Chondrocyte (in vitro differentiated cells): ENCODE measurements around the gene FGF1. TPM values are rescaled to one million over a fixed set of nuclear protein-coding genes. Genes with fewer than 3 reads are reported as not detected.

ENCODE experiments used
- DNase-seq: peaks from one replicate; pipeline ENCODE4 v3.0.0; 2021; ENCODE audit warnings: mixed read lengths, low spot score
- H3K27ac Mint-ChIP-seq: one replicate; pipeline ENCODE4 v1.8.0; 2021; ENCODE audit warnings: mild to moderate bottlenecking, moderate library complexity, mixed read lengths; ENCODE audit not compliant: unreplicated experiment
- H3K27me3 Mint-ChIP-seq: 2 replicates; pipeline ENCODE4 v1.8.0; 2021; ENCODE audit warnings: low read depth, mixed read lengths
- H3K36me3 Mint-ChIP-seq: 2 replicates; pipeline ENCODE4 v1.8.0; 2021; ENCODE audit warnings: low read depth, mixed read lengths
- H3K4me1 Mint-ChIP-seq: 2 replicates; pipeline ENCODE4 v1.8.0; 2021; ENCODE audit warnings: low read depth, mild to moderate bottlenecking, mixed read lengths
- H3K4me3 Mint-ChIP-seq: one replicate; pipeline ENCODE4 v1.8.0; 2021; ENCODE audit warnings: mild to moderate bottlenecking, moderate library complexity, mixed read lengths; ENCODE audit not compliant: unreplicated experiment
- H3K9me3 Mint-ChIP-seq: 2 replicates; pipeline ENCODE4 v1.8.0; 2021; ENCODE audit warnings: low read depth, mixed read lengths
- long read RNA-seq: library from polyadenylated mRNA; stranded (forward); transcript quantifications from one replicate; pipeline ENCODE4 v2.0.0, GENCODE V29; 2021
- total RNA-seq: library from RNA; stranded (reverse); gene quantifications from 3 replicates; pipeline ENCODE4 v1.2.1, GENCODE V29; 2021
- TF ChIP-seq, protein P1 (sequence below): fragments of 200-600 bp; sonication (generic); IDR thresholded peaks from 2 replicates; pipeline ENCODE4 v1.5.0; 2021; ENCODE audit warnings: antibody characterized with exemption, mild to moderate bottlenecking, moderate library complexity

Gene FGF1
- total RNA-seq = 2.9 to 7.9 TPM (median 6.9 TPM) in 3 replicates
- long read RNA-seq, full-length matches to known transcripts = 15 of 20 reads
- long read RNA-seq, partial matches to known transcripts = 1 of 20 reads
- long read RNA-seq, other reads (novel, unspliced or antisense) = 4 of 20 reads

DNA sequence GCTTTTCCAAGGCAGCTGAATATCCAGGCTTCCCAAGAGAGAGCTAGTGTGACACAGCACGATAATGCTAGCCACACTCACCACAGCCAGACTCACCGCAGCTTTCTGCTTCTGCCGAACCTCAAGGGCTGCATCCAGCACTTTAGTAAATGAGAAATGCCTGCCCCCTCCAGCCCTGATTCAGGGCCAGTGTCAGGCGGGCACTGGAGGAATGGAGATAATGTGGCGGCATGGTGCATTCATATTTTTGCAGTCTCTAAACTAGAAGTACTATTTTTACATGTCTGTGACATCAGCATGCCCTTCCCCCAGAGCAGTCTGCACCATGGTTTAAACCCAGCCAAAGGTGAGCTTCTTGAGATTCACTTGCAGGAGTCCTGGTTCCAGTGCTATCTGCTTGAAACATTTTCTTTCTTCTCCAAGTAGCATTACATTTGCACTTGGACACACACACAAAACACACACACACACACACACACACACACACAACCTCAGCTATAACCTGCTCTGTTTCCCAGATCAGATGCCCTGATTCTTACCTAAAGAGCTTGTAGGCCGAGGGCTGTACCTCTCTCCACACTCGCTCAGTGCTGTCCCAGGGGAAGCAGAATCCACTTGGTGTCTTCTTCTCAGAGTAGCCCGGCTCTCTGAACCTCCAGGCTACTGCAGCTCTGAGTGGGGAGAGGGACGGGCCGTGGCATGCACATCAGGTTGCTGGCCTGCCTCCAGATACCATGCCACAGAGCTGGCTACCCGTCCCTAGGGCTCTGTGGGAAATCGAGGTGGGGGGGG lies at the start of gene FGF1:
TSS of gene FGF1 (minus strand) at position 673 of the 792 bp plus-strand sequence. CDS start 71,963 bp downstream, outside the sequence.
- H3K36me3 Mint-ChIP-seq = no peaks in the 10 kb centered on the region
- peaks cover 38% of the 10 kb centered on the region for H3K4me1 Mint-ChIP-seq
- TF ChIP-seq, protein P1, sequence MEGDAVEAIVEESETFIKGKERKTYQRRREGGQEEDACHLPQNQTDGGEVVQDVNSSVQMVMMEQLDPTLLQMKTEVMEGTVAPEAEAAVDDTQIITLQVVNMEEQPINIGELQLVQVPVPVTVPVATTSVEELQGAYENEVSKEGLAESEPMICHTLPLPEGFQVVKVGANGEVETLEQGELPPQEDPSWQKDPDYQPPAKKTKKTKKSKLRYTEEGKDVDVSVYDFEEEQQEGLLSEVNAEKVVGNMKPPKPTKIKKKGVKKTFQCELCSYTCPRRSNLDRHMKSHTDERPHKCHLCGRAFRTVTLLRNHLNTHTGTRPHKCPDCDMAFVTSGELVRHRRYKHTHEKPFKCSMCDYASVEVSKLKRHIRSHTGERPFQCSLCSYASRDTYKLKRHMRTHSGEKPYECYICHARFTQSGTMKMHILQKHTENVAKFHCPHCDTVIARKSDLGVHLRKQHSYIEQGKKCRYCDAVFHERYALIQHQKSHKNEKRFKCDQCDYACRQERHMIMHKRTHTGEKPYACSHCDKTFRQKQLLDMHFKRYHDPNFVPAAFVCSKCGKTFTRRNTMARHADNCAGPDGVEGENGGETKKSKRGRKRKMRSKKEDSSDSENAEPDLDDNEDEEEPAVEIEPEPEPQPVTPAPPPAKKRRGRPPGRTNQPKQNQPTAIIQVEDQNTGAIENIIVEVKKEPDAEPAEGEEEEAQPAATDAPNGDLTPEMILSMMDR = no peak
- no peak for DNase-seq
- H3K4me3 Mint-ChIP-seq = peak within 1 kb of the TSS; percentile 49
- H3K27me3 Mint-ChIP-seq = no peaks in the 10 kb centered on the region
- H3K27ac Mint-ChIP-seq = peak within 1 kb of the TSS; percentile 93
- H3K9me3 Mint-ChIP-seq = no peaks in the 10 kb centered on the region

DNA sequence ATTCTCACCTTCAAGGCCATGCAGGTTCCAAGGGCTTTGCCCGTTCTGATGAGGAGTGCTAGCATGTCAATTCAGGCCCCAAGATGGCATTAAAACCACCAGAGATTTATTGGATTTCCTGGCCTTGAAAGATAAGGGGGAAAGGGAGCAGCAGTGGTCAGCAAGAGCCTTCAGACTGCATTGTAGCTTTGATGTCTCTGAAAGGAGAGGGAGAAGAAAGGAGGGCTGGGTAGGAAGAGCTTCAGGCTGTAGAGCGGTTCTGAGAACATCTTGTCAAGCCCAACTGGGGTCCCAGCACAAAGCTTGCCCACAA lies 41.8 kb upstream of the FGF1 start:
- peaks cover 40% of the 10 kb centered on the region for H3K4me1 Mint-ChIP-seq
- peak overlapping the region; percentile 96 for H3K27ac Mint-ChIP-seq
- DNase-seq = no peak
- H3K9me3 Mint-ChIP-seq = no peaks in the 10 kb centered on the region
- H3K36me3 Mint-ChIP-seq = no peaks in the 10 kb centered on the region
- TF ChIP-seq, protein P1 = no peak
- no peaks in the 10 kb centered on the region for H3K27me3 Mint-ChIP-seq
- H3K4me3 Mint-ChIP-seq = no peak overlapping the region

DNA sequence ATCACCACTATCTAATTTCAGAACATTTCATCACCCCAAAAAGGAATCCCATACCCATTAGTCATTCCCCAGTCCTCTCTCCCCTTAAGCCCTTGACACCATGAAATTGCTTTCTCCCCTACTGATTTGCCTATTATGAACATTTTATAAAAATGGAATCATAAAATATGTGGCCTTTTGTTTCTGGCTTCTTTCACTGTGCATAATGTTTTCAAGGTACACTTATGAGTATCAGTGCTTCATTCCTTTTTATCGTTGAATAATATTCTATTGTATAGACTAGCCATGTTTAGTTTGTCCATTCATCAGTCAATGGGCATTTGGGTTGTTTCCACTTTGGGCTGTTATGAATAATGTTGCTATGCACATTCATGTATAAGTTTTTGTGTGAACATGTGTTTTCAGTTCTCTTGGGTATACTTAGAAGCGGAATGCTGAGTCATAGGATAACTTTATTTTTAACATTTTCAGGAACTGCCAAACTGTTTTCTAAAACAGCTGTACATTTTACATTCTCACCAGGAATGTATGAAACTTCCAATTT lies 40.4 kb upstream of the FGF1 start:
- H3K27ac Mint-ChIP-seq = peak overlapping the region; percentile 96
- H3K4me3 Mint-ChIP-seq = no peak overlapping the region
- H3K36me3 Mint-ChIP-seq = no peaks in the 10 kb centered on the region
- H3K4me1 Mint-ChIP-seq = peaks cover 45% of the 10 kb centered on the region
- H3K9me3 Mint-ChIP-seq = no peaks in the 10 kb centered on the region
- TF ChIP-seq, protein P1 = no peak
- DNase-seq = no peak
- no peaks in the 10 kb centered on the region for H3K27me3 Mint-ChIP-seq

- TF ChIP-seq, protein P1 = no peak
- DNase-seq = no peak
- peak overlapping the region; percentile 11 for H3K4me3 Mint-ChIP-seq
- H3K9me3 Mint-ChIP-seq = no peaks in the 10 kb centered on the region
- peak overlapping the region; percentile 96 for H3K27ac Mint-ChIP-seq
- H3K4me1 Mint-ChIP-seq = peaks cover 50% of the 10 kb centered on the region
- H3K36me3 Mint-ChIP-seq = no peaks in the 10 kb centered on the region
- H3K27me3 Mint-ChIP-seq = no peaks in the 10 kb centered on the region
Measured at GRCh38 chr5:142725231-142726187, 39.6 kb upstream of the FGF1 start.

DNA sequence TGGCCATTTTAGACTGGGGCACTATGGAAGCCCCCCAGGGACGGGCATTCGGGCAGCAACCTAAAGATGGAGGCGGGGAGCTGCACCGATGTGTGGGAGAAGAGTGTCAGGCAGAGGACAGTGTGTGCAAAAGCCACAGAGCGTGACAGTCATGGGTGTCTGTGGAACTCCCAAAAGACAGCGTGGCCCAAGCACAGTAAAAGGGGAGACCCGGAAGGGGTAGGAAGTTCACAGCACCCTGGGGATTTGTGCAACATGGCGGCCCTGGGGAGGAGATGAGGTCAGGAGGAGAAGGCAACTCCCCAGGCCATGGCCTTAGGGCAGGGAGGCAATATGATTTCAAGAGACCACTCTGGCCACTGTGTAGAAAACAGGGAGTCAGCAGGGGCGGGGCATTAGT lies 38.9 kb upstream of the FGF1 start:
- no peaks in the 10 kb centered on the region for H3K36me3 Mint-ChIP-seq
- peaks cover 57% of the 10 kb centered on the region for H3K4me1 Mint-ChIP-seq
- TF ChIP-seq, protein P1 = no peak
- H3K4me3 Mint-ChIP-seq = no peak overlapping the region
- no peaks in the 10 kb centered on the region for H3K9me3 Mint-ChIP-seq
- peak overlapping the region; percentile 96 for H3K27ac Mint-ChIP-seq
- no peak for DNase-seq
- no peaks in the 10 kb centered on the region for H3K27me3 Mint-ChIP-seq
